ENCODE results near the gene ADAM22.

Gene ADAM22

DNA sequence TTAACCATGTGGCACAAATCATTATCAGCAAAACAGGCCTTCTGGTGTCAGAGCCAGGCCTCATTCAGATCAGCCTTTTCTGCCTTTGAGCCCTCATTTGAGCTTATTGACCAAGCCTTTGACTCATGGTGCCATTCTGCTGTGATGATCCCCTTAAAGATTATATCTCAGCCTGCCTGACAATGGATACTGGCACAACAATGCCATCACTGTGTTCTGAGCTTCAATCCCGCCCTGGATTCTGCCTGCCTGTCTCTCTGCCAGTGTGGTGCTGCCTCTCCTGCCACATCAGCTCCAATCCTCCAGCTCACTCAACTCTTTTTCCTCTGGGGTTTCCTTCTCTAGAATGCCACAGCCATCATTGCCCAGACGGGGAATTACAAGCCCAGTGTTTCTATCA lies 233.2 kb downstream of the ADAM22 start:
- H3K9ac ChIP-seq (ENCODE audit: low read length in 5 of 5), result no peak overlapping the region
- H3K4me1 ChIP-seq (ENCODE audit: control insufficient read depth in 5 of 5, insufficient read depth in 5 of 5, low read length in 5 of 5), result no peaks in the 10 kb centered on the region
- H3K27ac ChIP-seq (ENCODE audit: low read depth, low read length), result no peak overlapping the region
- no peak overlapping the region for H3K4me3 ChIP-seq (ENCODE audit: low read depth in 1 of 5, low read length in 5 of 5)
- H3K27me3 ChIP-seq (ENCODE audit: control insufficient read depth in 5 of 5, insufficient read depth in 4 of 5, low read length in 5 of 5), result no peaks in the 10 kb centered on the region
- H3K36me3 ChIP-seq (ENCODE audit: control insufficient read depth in 5 of 5, insufficient read depth in 5 of 5, low read length in 5 of 5), result no peaks in the 10 kb centered on the region
- no peaks in the 10 kb centered on the region for H3K9me3 ChIP-seq (ENCODE audit: control insufficient read depth in 5 of 5, low read length in 5 of 5)

DNA sequence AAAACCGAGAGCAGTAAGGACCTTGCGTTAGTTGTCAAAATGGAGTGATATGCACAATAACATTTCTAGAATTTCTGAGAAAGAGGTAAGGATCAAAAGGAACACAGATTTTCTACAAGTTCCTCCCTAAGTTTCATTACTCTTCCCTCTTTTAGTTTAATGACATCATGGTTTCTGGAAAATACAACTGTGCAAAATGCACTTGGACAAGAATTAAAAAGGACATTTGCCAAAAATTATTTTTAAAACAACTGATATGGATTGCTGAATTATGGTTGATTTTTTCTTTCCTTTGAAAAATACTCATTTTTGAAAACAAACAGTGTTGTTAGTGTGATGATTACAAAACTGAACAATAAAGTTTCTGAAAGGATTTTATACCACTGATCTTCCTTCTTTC lies 233.7 kb downstream of the ADAM22 start:
- Histone ChIP-seq H3K36me3 (ENCODE audit: control insufficient read depth in 5 of 5, insufficient read depth in 5 of 5, low read length in 5 of 5) (no peaks in the 10 kb centered on the region), H3K4me1 (ENCODE audit: control insufficient read depth in 5 of 5, insufficient read depth in 5 of 5, low read length in 5 of 5) (no peaks in the 10 kb centered on the region), H3K9ac (ENCODE audit: low read length in 5 of 5) (no peak overlapping the region), H3K27ac (ENCODE audit: low read depth, low read length) (no peak overlapping the region), H3K27me3 (ENCODE audit: control insufficient read depth in 5 of 5, insufficient read depth in 4 of 5, low read length in 5 of 5) (no peaks in the 10 kb centered on the region), H3K9me3 (ENCODE audit: control insufficient read depth in 5 of 5, low read length in 5 of 5) (no peaks in the 10 kb centered on the region), H3K4me3 (ENCODE audit: low read depth in 1 of 5, low read length in 5 of 5) (no peak overlapping the region)

DNA sequence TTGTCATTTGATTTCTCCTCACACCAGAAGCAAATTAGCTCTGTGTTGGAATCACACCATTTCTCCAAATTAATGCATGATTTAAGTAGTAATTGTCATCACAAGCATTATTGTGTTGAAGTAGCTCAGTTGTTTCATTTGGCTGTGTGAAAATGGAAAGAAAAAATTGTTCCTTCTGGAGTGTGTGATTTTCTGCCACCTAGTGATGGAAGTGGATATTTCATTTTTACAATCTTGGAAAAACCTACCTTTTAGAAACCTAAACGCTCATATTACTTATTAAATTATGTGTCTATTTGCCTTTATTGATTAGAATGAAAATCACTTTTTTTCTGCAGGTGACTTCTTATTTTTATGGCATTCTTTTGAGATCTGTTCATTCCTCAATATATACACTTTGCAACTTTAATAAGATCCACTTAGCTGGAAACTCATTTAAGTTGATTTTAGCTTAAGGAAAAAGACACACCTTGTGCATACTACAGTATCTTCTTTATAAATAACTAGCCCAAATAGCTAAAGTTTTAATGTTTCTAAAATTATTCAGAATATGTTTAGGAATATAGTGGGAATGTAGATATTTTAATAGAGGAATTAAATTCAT lies 235.8 kb downstream of the ADAM22 start:
- Histone ChIP-seq H3K4me3 (ENCODE audit: low read depth in 1 of 5, low read length in 5 of 5) (no peak overlapping the region), H3K9me3 (ENCODE audit: control insufficient read depth in 5 of 5, low read length in 5 of 5) (no peaks in the 10 kb centered on the region), H3K36me3 (ENCODE audit: control insufficient read depth in 5 of 5, insufficient read depth in 5 of 5, low read length in 5 of 5) (no peaks in the 10 kb centered on the region), H3K4me1 (ENCODE audit: control insufficient read depth in 5 of 5, insufficient read depth in 5 of 5, low read length in 5 of 5) (no peaks in the 10 kb centered on the region), H3K27me3 (ENCODE audit: control insufficient read depth in 5 of 5, insufficient read depth in 4 of 5, low read length in 5 of 5) (no peaks in the 10 kb centered on the region), H3K27ac (ENCODE audit: low read depth, low read length) (no peak overlapping the region), H3K9ac (ENCODE audit: low read length in 5 of 5) (no peak overlapping the region)

DNA sequence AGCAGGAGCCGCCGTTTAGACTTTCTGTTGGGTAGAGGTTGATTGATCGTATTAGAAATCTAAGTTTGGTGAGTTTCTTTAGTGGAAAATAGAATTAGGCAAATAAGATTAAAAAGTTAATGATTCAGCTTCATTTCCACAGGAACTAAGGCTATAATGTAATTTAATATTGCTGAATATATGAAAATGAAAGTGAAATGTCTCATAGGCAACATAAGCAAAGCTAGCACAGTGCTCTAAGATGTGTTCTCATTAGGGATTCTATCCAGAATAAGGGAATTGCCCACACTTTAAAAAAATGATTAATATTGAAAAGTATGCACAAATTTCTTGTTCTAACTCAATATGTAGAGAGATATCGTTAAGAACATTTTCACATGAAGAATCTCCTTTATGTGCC lies 238.8 kb downstream of the ADAM22 start:
- no peaks in the 10 kb centered on the region for H3K36me3 ChIP-seq (ENCODE audit: control insufficient read depth in 5 of 5, insufficient read depth in 5 of 5, low read length in 5 of 5)
- H3K9ac ChIP-seq (ENCODE audit: low read length in 5 of 5), result no peak overlapping the region
- H3K4me1 ChIP-seq (ENCODE audit: control insufficient read depth in 5 of 5, insufficient read depth in 5 of 5, low read length in 5 of 5), result no peaks in the 10 kb centered on the region
- no peak overlapping the region for H3K4me3 ChIP-seq (ENCODE audit: low read depth in 1 of 5, low read length in 5 of 5)
- no peaks in the 10 kb centered on the region for H3K27me3 ChIP-seq (ENCODE audit: control insufficient read depth in 5 of 5, insufficient read depth in 4 of 5, low read length in 5 of 5)
- H3K27ac ChIP-seq (ENCODE audit: low read depth, low read length), result no peak overlapping the region
- H3K9me3 ChIP-seq (ENCODE audit: control insufficient read depth in 5 of 5, low read length in 5 of 5), result no peaks in the 10 kb centered on the region

DNA sequence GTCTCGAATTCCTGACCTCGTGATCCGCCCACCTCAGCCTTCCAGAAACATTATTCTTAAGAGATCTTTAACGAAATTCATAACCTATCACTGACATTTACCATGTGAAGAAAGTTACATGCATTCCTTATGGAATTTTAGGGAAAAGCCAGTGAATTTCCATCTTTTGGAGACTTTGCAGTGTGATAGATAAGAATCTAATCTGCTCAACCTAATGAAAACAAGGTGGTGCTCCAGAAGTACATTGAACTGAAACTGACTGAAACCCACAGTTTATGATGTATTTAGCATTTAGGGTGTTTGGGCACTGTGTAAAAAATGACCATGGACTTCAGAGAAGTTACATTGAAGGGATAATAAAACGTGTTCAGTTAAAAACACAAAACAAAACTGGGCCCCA lies 242.1 kb downstream of the ADAM22 start:
- H3K4me1 ChIP-seq (ENCODE audit: control insufficient read depth in 5 of 5, insufficient read depth in 5 of 5, low read length in 5 of 5), result no peaks in the 10 kb centered on the region
- no peak overlapping the region for H3K4me3 ChIP-seq (ENCODE audit: low read depth in 1 of 5, low read length in 5 of 5)
- no peak overlapping the region for H3K9ac ChIP-seq (ENCODE audit: low read length in 5 of 5)
- H3K27ac ChIP-seq (ENCODE audit: low read depth, low read length), result no peak overlapping the region
- H3K27me3 ChIP-seq (ENCODE audit: control insufficient read depth in 5 of 5, insufficient read depth in 4 of 5, low read length in 5 of 5), result no peaks in the 10 kb centered on the region
- no peaks in the 10 kb centered on the region for H3K9me3 ChIP-seq (ENCODE audit: control insufficient read depth in 5 of 5, low read length in 5 of 5)
- H3K36me3 ChIP-seq (ENCODE audit: control insufficient read depth in 5 of 5, insufficient read depth in 5 of 5, low read length in 5 of 5), result no peaks in the 10 kb centered on the region

DNA sequence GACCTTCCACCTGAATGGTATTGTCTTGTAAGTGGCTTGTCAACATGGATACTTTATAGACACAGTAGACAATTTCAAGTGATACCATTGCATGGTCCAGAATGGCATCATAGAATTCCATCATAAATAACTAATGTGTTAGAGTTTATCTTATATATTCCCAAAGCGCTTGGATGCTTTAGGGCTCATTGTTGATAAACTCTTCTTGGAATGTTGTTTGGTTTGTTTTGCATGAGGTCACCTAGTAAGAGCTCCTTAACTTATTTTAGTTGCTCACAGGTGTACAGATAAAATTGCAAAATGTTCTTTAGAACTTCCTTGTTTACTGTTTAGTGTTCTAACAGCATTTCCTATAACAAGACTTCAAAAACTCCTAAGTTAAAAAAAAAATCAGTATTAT lies 249.0 kb downstream of the ADAM22 start:
- Histone ChIP-seq H3K9ac (ENCODE audit: low read length in 5 of 5) (no peak overlapping the region), H3K27me3 (ENCODE audit: control insufficient read depth in 5 of 5, insufficient read depth in 4 of 5, low read length in 5 of 5) (no peaks in the 10 kb centered on the region), H3K4me1 (ENCODE audit: control insufficient read depth in 5 of 5, insufficient read depth in 5 of 5, low read length in 5 of 5) (no peaks in the 10 kb centered on the region), H3K4me3 (ENCODE audit: low read depth in 1 of 5, low read length in 5 of 5) (no peak overlapping the region), H3K27ac (ENCODE audit: low read depth, low read length) (no peak overlapping the region), H3K9me3 (ENCODE audit: control insufficient read depth in 5 of 5, low read length in 5 of 5) (no peaks in the 10 kb centered on the region), H3K36me3 (ENCODE audit: control insufficient read depth in 5 of 5, insufficient read depth in 5 of 5, low read length in 5 of 5) (peaks cover 0 to 4% (median 0%) of the 10 kb centered on the region in 5 donors)

DNA sequence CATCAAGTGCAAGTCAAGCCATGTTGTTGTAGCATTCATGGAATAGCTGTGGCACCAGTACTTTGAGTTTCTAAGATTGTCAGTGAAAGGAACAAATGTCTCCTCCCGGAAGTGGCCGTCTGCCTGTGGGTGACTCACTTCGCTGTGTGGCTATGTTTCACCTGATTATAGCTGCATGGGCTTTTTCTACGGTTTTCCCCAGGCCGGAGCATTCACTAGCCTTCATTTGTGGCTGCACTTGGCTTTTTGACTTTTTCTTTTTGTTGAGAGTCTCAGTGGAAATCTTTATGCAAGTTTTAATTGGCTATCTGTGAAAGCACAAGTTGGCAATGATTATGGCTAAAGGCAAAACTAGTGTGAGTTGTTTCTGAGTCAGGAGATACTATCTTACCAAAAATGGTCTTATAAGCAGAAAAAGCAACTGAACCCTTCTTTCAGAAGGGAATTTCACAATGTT lies 250.8 kb downstream of the ADAM22 start:
- H3K4me1 ChIP-seq (ENCODE audit: control insufficient read depth in 5 of 5, insufficient read depth in 5 of 5, low read length in 5 of 5), result no peaks in the 10 kb centered on the region
- H3K27ac ChIP-seq (ENCODE audit: low read depth, low read length), result no peak overlapping the region
- no peaks in the 10 kb centered on the region for H3K9me3 ChIP-seq (ENCODE audit: control insufficient read depth in 5 of 5, low read length in 5 of 5)
- no peak overlapping the region for H3K9ac ChIP-seq (ENCODE audit: low read length in 5 of 5)
- no peak overlapping the region for H3K4me3 ChIP-seq (ENCODE audit: low read depth in 1 of 5, low read length in 5 of 5)
- H3K36me3 ChIP-seq (ENCODE audit: control insufficient read depth in 5 of 5, insufficient read depth in 5 of 5, low read length in 5 of 5), result peaks cover 0 to 4% (median 0%) of the 10 kb centered on the region in 5 donors
- no peaks in the 10 kb centered on the region for H3K27me3 ChIP-seq (ENCODE audit: control insufficient read depth in 5 of 5, insufficient read depth in 4 of 5, low read length in 5 of 5)

DNA sequence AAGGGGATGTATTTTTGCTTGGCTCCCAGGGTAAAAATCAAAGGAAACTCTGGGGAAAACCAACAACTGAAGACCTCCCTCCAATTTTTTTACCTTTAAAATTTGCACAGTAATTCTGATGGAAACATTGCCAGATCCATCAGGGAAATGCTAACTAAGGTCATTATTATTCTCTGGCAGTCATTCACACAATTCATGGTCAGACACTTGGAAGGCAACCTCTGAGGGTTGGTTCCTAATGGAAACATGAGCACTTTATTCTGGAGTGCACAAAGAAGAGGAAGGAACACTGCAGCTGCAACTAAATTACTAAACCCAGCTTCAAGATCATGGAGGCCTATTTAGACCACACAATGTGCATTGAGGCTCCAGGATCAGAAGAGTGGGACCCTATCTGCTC lies 251.6 kb downstream of the ADAM22 start:
- Histone ChIP-seq H3K9ac (ENCODE audit: low read length in 5 of 5) (no peak overlapping the region), H3K36me3 (ENCODE audit: control insufficient read depth in 5 of 5, insufficient read depth in 5 of 5, low read length in 5 of 5) (peaks cover 0 to 4% (median 0%) of the 10 kb centered on the region in 5 donors), H3K4me1 (ENCODE audit: control insufficient read depth in 5 of 5, insufficient read depth in 5 of 5, low read length in 5 of 5) (no peaks in the 10 kb centered on the region), H3K27me3 (ENCODE audit: control insufficient read depth in 5 of 5, insufficient read depth in 4 of 5, low read length in 5 of 5) (no peaks in the 10 kb centered on the region), H3K27ac (ENCODE audit: low read depth, low read length) (no peak overlapping the region), H3K9me3 (ENCODE audit: control insufficient read depth in 5 of 5, low read length in 5 of 5) (no peaks in the 10 kb centered on the region), H3K4me3 (ENCODE audit: low read depth in 1 of 5, low read length in 5 of 5) (no peak overlapping the region)

DNA sequence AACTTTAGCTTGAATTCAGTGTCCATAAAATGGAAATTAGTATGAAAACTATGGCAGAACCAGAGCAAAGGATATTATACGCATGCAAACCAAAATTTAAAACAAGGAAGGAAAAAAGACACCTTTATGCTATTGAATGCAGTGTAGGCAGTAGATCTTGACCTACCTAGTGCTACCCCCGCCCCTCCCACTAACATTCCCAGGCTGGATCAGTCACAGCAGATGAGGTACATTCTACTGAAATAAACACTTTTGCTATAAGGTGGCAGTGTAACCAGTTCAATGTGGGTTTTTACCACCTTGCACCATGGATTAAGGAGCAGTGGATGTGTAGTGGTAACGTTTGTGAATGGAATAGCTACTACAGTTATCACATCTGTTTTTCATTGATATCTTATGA lies 257.9 kb downstream of the ADAM22 start:
- Histone ChIP-seq H3K27ac (ENCODE audit: low read depth, low read length) (no peak overlapping the region), H3K27me3 (ENCODE audit: control insufficient read depth in 5 of 5, insufficient read depth in 4 of 5, low read length in 5 of 5) (no peaks in the 10 kb centered on the region), H3K4me1 (ENCODE audit: control insufficient read depth in 5 of 5, insufficient read depth in 5 of 5, low read length in 5 of 5) (no peaks in the 10 kb centered on the region), H3K4me3 (ENCODE audit: low read depth in 1 of 5, low read length in 5 of 5) (no peak overlapping the region), H3K36me3 (ENCODE audit: control insufficient read depth in 5 of 5, insufficient read depth in 5 of 5, low read length in 5 of 5) (peaks cover 0 to 3% (median 0%) of the 10 kb centered on the region in 5 donors), H3K9ac (ENCODE audit: low read length in 5 of 5) (no peak overlapping the region), H3K9me3 (ENCODE audit: control insufficient read depth in 5 of 5, low read length in 5 of 5) (no peaks in the 10 kb centered on the region)

DNA sequence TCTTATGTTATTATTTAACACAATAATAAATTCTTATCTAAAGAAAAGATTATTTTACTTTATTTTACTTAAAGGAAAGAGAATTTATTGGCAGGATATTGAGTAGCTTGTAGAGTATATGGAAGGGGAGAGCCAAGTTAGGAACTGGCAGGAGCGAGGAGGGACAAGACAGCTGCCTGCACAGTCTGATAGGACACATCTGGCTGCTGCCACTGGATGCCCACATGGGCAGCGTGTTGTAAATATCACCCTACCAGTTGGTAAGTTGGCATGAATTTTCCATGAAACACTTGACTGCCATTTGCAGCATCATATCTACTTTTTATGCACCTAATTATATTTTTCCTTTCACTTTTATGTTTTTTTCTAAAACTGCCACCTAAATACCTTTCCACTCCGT lies 266.2 kb downstream of the ADAM22 start:
- H3K36me3 ChIP-seq (ENCODE audit: control insufficient read depth in 5 of 5, insufficient read depth in 5 of 5, low read length in 5 of 5), result peaks cover 33 to 43% (median 34%) of the 10 kb centered on the region in 5 donors
- no peak overlapping the region for H3K9ac ChIP-seq (ENCODE audit: low read length in 5 of 5)
- H3K4me3 ChIP-seq (ENCODE audit: low read depth in 1 of 5, low read length in 5 of 5), result no peak overlapping the region
- no peaks in the 10 kb centered on the region for H3K27me3 ChIP-seq (ENCODE audit: control insufficient read depth in 5 of 5, insufficient read depth in 4 of 5, low read length in 5 of 5)
- H3K27ac ChIP-seq (ENCODE audit: low read depth, low read length), result no peak overlapping the region
- no peaks in the 10 kb centered on the region for H3K4me1 ChIP-seq (ENCODE audit: control insufficient read depth in 5 of 5, insufficient read depth in 5 of 5, low read length in 5 of 5)
- no peaks in the 10 kb centered on the region for H3K9me3 ChIP-seq (ENCODE audit: control insufficient read depth in 5 of 5, low read length in 5 of 5)

DNA sequence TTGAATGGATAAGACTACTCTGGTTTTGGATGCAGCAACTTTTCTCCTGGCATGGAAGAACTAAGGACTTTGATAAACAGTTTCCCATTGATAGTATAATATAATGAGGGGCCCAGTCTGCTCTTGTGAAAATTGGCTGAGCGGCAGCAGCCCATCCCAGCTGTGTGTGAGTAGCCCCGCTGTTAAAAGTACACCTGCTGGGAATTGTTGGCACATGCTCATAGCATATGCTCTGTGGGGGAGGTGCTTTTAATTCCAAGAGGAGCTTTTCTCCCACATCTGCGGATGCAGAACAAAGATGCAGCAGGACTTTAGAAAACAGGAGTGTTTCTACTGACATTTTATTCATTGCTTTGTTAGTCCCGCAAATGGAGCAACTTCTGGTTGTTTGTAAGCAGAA lies 266.7 kb downstream of the ADAM22 start:
- H3K4me1 ChIP-seq (ENCODE audit: control insufficient read depth in 5 of 5, insufficient read depth in 5 of 5, low read length in 5 of 5), result no peaks in the 10 kb centered on the region
- no peak overlapping the region for H3K27ac ChIP-seq (ENCODE audit: low read depth, low read length)
- no peak overlapping the region for H3K4me3 ChIP-seq (ENCODE audit: low read depth in 1 of 5, low read length in 5 of 5)
- no peak overlapping the region for H3K9ac ChIP-seq (ENCODE audit: low read length in 5 of 5)
- H3K9me3 ChIP-seq (ENCODE audit: control insufficient read depth in 5 of 5, low read length in 5 of 5), result no peaks in the 10 kb centered on the region
- H3K36me3 ChIP-seq (ENCODE audit: control insufficient read depth in 5 of 5, insufficient read depth in 5 of 5, low read length in 5 of 5), result peaks cover 37 to 46% (median 38%) of the 10 kb centered on the region in 5 donors
- H3K27me3 ChIP-seq (ENCODE audit: control insufficient read depth in 5 of 5, insufficient read depth in 4 of 5, low read length in 5 of 5), result no peaks in the 10 kb centered on the region
